HepG2 (cell line): ENCODE results near the gene IGIP. TPM values are rescaled to one million over a fixed set of nuclear protein-coding genes. Genes with fewer than 3 reads are reported as not detected.

ENCODE experiments used
- AKAP8 ChIP-seq: sonication (generic); formaldehyde crosslinking; IDR thresholded peaks from 2 replicates; pipeline ENCODE4 v1.5.1; 2020; ENCODE audit warnings: mild to moderate bottlenecking, missing genetic modification reagents
- BRF2 ChIP-seq: sonication (generic); formaldehyde crosslinking; IDR thresholded peaks from 2 replicates; pipeline ENCODE4 v1.8.1; 2022; ENCODE audit warnings: mild to moderate bottlenecking, missing genetic modification reagents
- CBFB ChIP-seq: sonication (generic); formaldehyde crosslinking; IDR thresholded peaks from 2 replicates; pipeline ENCODE4 v1.4.0; 2020; ENCODE audit warnings: missing genetic modification reagents
- DDIT3 ChIP-seq: sonication (generic); formaldehyde crosslinking; IDR thresholded peaks from 2 replicates; pipeline ENCODE4 v1.4.0; 2020; ENCODE audit warnings: mild to moderate bottlenecking, missing genetic modification reagents
- ELF3 ChIP-seq: IDR thresholded peaks from 2 replicates; pipeline ENCODE4 v1.6.1; 2016; ENCODE audit warnings: missing genetic modification reagents, missing compliant biosample characterization
- FOXK1 ChIP-seq: sonication (generic); formaldehyde crosslinking; IDR thresholded peaks from 2 replicates; pipeline ENCODE4 v1.4.0; 2020; ENCODE audit warnings: low read depth, missing genetic modification reagents, borderline replicate concordance
- MED1 ChIP-seq: sonication (generic); formaldehyde crosslinking; IDR thresholded peaks from 2 replicates; pipeline ENCODE4 v1.4.0; 2020; ENCODE audit warnings: missing genetic modification reagents
- NKX3-1 ChIP-seq: sonication (generic); formaldehyde crosslinking; IDR thresholded peaks from 2 replicates; pipeline ENCODE4 v1.5.0; 2020; ENCODE audit warnings: missing genetic modification reagents
- PTBP1 ChIP-seq: fragments of 200-400 bp; formaldehyde crosslinking; IDR thresholded peaks from 2 replicates; pipeline ENCODE4 v1.6.1; 2018; ENCODE audit warnings: low read length, low read depth; ENCODE audit not compliant: poor library complexity, severe bottlenecking
- RAD51 ChIP-seq: fragments of 450-650 bp; IDR thresholded peaks from 2 replicates; pipeline ENCODE4 v1.6.1; 2016; ENCODE audit warnings: borderline replicate concordance
- SMAD1 ChIP-seq: sonication (generic); formaldehyde crosslinking; IDR thresholded peaks from 2 replicates; pipeline ENCODE4 v1.4.0; 2020; ENCODE audit warnings: missing genetic modification reagents, low read depth, mild to moderate bottlenecking, borderline replicate concordance
- TCF7L2 ChIP-seq: IDR thresholded peaks from 2 replicates; pipeline ENCODE4 v1.6.1; 2011; ENCODE audit warnings: mild to moderate bottlenecking, low read depth, low read length, moderate library complexity
- ZFP41 ChIP-seq: sonication (generic); formaldehyde crosslinking; IDR thresholded peaks from 2 replicates; pipeline ENCODE4 v1.4.0; 2020; ENCODE audit warnings: mild to moderate bottlenecking, missing genetic modification reagents, borderline replicate concordance
- ZNF274 ChIP-seq: sonication (generic); formaldehyde crosslinking; IDR thresholded peaks from 2 replicates; pipeline ENCODE4 v1.5.1; 2020; ENCODE audit warnings: mild to moderate bottlenecking, missing genetic modification reagents
- ZNF496 ChIP-seq: sonication (generic); formaldehyde crosslinking; IDR thresholded peaks from 2 replicates; pipeline ENCODE4 v1.8.1; 2023; ENCODE audit warnings: mild to moderate bottlenecking, moderate library complexity, missing genetic modification reagents; ENCODE audit not compliant: insufficient replicate concordance
- ZNF503 ChIP-seq: sonication (generic); formaldehyde crosslinking; IDR thresholded peaks from 2 replicates; pipeline ENCODE4 v1.4.0; 2020; ENCODE audit warnings: missing genetic modification reagents
- ZNF550 ChIP-seq: sonication (generic); formaldehyde crosslinking; IDR thresholded peaks from 2 replicates; pipeline ENCODE4 v1.4.0; 2020; ENCODE audit warnings: mild to moderate bottlenecking, missing genetic modification reagents, borderline replicate concordance
- ZNF609 ChIP-seq: sonication (generic); formaldehyde crosslinking; IDR thresholded peaks from 2 replicates; pipeline ENCODE4 v1.4.0; 2020; ENCODE audit warnings: mild to moderate bottlenecking, missing genetic modification reagents, borderline replicate concordance
- ZNF792 ChIP-seq: IDR thresholded peaks from 2 replicates; pipeline ENCODE4 v1.6.1; 2016
- ZNF839 ChIP-seq: sonication (generic); formaldehyde crosslinking; IDR thresholded peaks from 2 replicates; pipeline ENCODE4 v1.4.0; 2020; ENCODE audit warnings: missing genetic modification reagents, mild to moderate bottlenecking, borderline replicate concordance
- polyA plus RNA-seq, 8 experiments: library from polyadenylated mRNA; depleted of rRNA in 3 of 8; stranded (reverse) in 7 of 8; unstranded in 1 of 8; fragments of >200 nt; fragmentation: Illumina TruSeq in 4 of 8; extraction: Trizol in 4 of 8; gene quantifications; 2 replicates each; pipeline versions ENCODE4 v1.2.1 to v1.2.3, GENCODE V29; 2011 to 2016; ENCODE audit warnings: low read depth in 4 of 8, missing spikeins in 1 of 8, mixed read lengths in 1 of 8; ENCODE audit not compliant: insufficient read depth in 1 of 8
- total RNA-seq, 5 experiments: library from RNA; depleted of rRNA; stranded (reverse); fragments of >200 nt; fragmentation: Illumina TruSeq; extraction: Trizol; gene quantifications; 2 replicates each; pipeline ENCODE4 v1.2.3, GENCODE V29; 2016; ENCODE audit warnings: low read depth in 1 of 5

The IGIP gene
- total and polyA plus RNA-seq, 2 of the 13 experiments (the other 11 are each of a cell fraction or from before 2014, with no cell fraction given) = 1.7 to 2.1 TPM

- TF ChIP-seq ZNF609 (CRISPR knock-in tag) (no peak), DDIT3 (CRISPR knock-in tag) (no peak), TCF7L2 (no peak), ZNF550 (CRISPR knock-in tag) (no peak), ZNF496 (CRISPR knock-in tag) (no peak), SMAD1 (0 out of 2 replicates have a peak, but pooled peaks have one; percentile 83), ZNF839 (CRISPR knock-in tag) (no peak), ZNF792 (peak; percentile 84), ZNF503 (peak; percentile 85), PTBP1 (no peak), BRF2 (CRISPR knock-in tag) (peak; percentile 91), ELF3 (CRISPR knock-in tag) (peak; percentile 17; the same call in 1 of the 2 replicates), CBFB (CRISPR knock-in tag) (peak; percentile 35; the same call in 1 of the 2 replicates), MED1 (peak; percentile 71; the same call in 1 of the 2 replicates), ZNF274 (CRISPR knock-in tag) (no peak; the same call in 1 of the 2 replicates), ZFP41 (CRISPR knock-in tag) (no peak), NKX3-1 (CRISPR knock-in tag) (peak; percentile 81; the same call in 1 of the 2 replicates), RAD51 (no peak), FOXK1 (peak; percentile 32; the same call in 1 of the 2 replicates), AKAP8 (no peak)
These were observed 18.2 kb upstream of the IGIP start (continued) for GRCh38 chr5:140107312-140108092.
